CD1c-positive myeloid dendritic cell (primary cell): ENCODE results near the gene HSPA2.
"Not testable (repeated sequence)": the region's sequence is repeated elsewhere in the genome, so short reads cannot be mapped to it uniquely, and the experiment has no call there.

Experiments used
- DNase-seq: peaks from one replicate; pipeline ENCODE4 v3.0.0-alpha.2; 2016; ENCODE audit errors: extremely low spot score

The HSPA2 gene

GRCh38 chr14:64515053-64515452, 25.5 kb upstream of the HSPA2 start:
- no peak for DNase-seq

- DNase-seq = no peak
Measured at GRCh38 chr14:64516969-64517368, 23.6 kb upstream of the HSPA2 start.

- not testable (repeated sequence) for DNase-seq
Measured at GRCh38 chr14:64517667-64518066, 22.9 kb upstream of the HSPA2 start.

GRCh38 chr14:64518229-64518628, 22.3 kb upstream of the HSPA2 start:
- no peak for DNase-seq

- no peak for DNase-seq
Measured at GRCh38 chr14:64520699-64521098, 19.8 kb upstream of the HSPA2 start.

- DNase-seq = no peak
Measured at GRCh38 chr14:64522591-64523355, 17.8 kb upstream of the HSPA2 start.

- DNase-seq = no peak
Measured at GRCh38 chr14:64525354-64525753, 15.2 kb upstream of the HSPA2 start.

GRCh38 chr14:64531567-64531966, 9.0 kb upstream of the HSPA2 start:
- no peak for DNase-seq

- no peak for DNase-seq
Measured at GRCh38 chr14:64536488-64537245, 3.9 kb upstream of the HSPA2 start.

- no peak for DNase-seq
Measured at GRCh38 chr14:64541261-64541971, 875 bp downstream of the HSPA2 start.

GRCh38 chr14:64541972-64542835, 1.7 kb downstream of the HSPA2 start:
- DNase-seq = no peak

GRCh38 chr14:64542836-64543201, 2.3 kb downstream of the HSPA2 start:
- DNase-seq = no peak

- DNase-seq = no peak
Measured at GRCh38 chr14:64544607-64545312, 4.2 kb downstream of the HSPA2 start.

GRCh38 chr14:64549016-64549415, 8.5 kb downstream of the HSPA2 start:
- DNase-seq = no peak

- peak; percentile 37 for DNase-seq
Measured at GRCh38 chr14:64549791-64550620, 9.5 kb downstream of the HSPA2 start, which contains the start of gene PPP1R36. Gene PPP1R36, plus strand, starts transcription at chr14:64549961. Its CDS starts 37 bp downstream, at chr14:64549998.

GRCh38 chr14:64550621-64551333, 10.2 kb downstream of the HSPA2 start:
- DNase-seq = no peak

GRCh38 chr14:64554556-64554955, 14.0 kb downstream of the HSPA2 start:
- DNase-seq = no peak

GRCh38 chr14:64556526-64556925, 16.0 kb downstream of the HSPA2 start:
- no peak for DNase-seq

- DNase-seq = not testable (repeated sequence)
Measured at GRCh38 chr14:64558216-64558615, 17.7 kb downstream of the HSPA2 start.
